Measurements from ENCODE around the gene NBAS. TPM values are rescaled to one million over a fixed set of nuclear protein-coding genes. Genes with fewer than 3 reads are reported as not detected.

The NBAS gene
- total and polyA plus RNA-seq, 2 donors (not counting 1 experiment from before 2014, with no cell fraction given) = 27.0 to 124 TPM

GRCh38 chr2:15511686-15512085 is 49.4 kb downstream of the NBAS start:
- Histone ChIP-seq H3K9ac (ENCODE audit: insufficient read depth, low read length) (no peak overlapping the region), H3K4me2 (ENCODE audit: extremely low read depth, insufficient read depth, low read length) (no peak overlapping the region), H3K36me3 (ENCODE audit: control insufficient read depth, insufficient read depth, low read length) (peaks cover 2% of the 10 kb centered on the region), H3K4me1 (ENCODE audit: control insufficient read depth, extremely low read depth, insufficient read depth, low read length) (no peaks in the 10 kb centered on the region), H3K4me3 (replicated peaks in 1 of 4; ENCODE audit: control extremely low read depth in 1 of 4, insufficient read depth in 1 of 4, low read depth in 3 of 4, low read length in 4 of 4) (no peak overlapping the region), H2AFZ (ENCODE audit: low read length) (no peak overlapping the region), H3K79me2 (ENCODE audit: control insufficient read depth, insufficient read depth, low read length) (no peaks in the 10 kb centered on the region), H3K9me3 (ENCODE audit: control insufficient read depth, insufficient read depth, low read depth, low read length) (no peaks in the 10 kb centered on the region), H3K27ac (ENCODE audit: insufficient read depth, low read length) (no peak overlapping the region), H3K27me3 (ENCODE audit: control insufficient read depth, insufficient read depth, low read length) (no peaks in the 10 kb centered on the region), H4K20me1 (ENCODE audit: control insufficient read depth, extremely low read depth, insufficient read depth, low read length) (no peaks in the 10 kb centered on the region)
- no peak for DNase-seq (ENCODE audit: low read depth in 2 of 2)
- no peak for TF ChIP-seq CTCF (conservative IDR thresholded peaks at IDR 0.05 in 1 of 2, IDR thresholded peaks at IDR 0.05 in 1 of 2; ENCODE audit: low read depth in 1 of 2, low read length in 2 of 2)
- TF ChIP-seq EZH2 (IDR thresholded peaks at IDR 0.05; ENCODE audit: low read length, missing control alignments) = no peak

- DNase-seq (ENCODE audit: low read depth in 2 of 2) = no peak
- Histone ChIP-seq H3K4me2 (ENCODE audit: extremely low read depth, insufficient read depth, low read length) (no peak overlapping the region), H3K27me3 (ENCODE audit: control insufficient read depth, insufficient read depth, low read length) (no peaks in the 10 kb centered on the region), H2AFZ (ENCODE audit: low read length) (no peak overlapping the region), H3K27ac (ENCODE audit: insufficient read depth, low read length) (no peak overlapping the region), H3K4me3 (replicated peaks in 1 of 4; ENCODE audit: control extremely low read depth in 1 of 4, insufficient read depth in 1 of 4, low read depth in 3 of 4, low read length in 4 of 4) (no peak overlapping the region), H4K20me1 (ENCODE audit: control insufficient read depth, extremely low read depth, insufficient read depth, low read length) (no peaks in the 10 kb centered on the region), H3K36me3 (ENCODE audit: control insufficient read depth, insufficient read depth, low read length) (peaks cover 2% of the 10 kb centered on the region), H3K4me1 (ENCODE audit: control insufficient read depth, extremely low read depth, insufficient read depth, low read length) (no peaks in the 10 kb centered on the region), H3K9me3 (ENCODE audit: control insufficient read depth, insufficient read depth, low read depth, low read length) (no peaks in the 10 kb centered on the region), H3K79me2 (ENCODE audit: control insufficient read depth, insufficient read depth, low read length) (no peaks in the 10 kb centered on the region), H3K9ac (ENCODE audit: insufficient read depth, low read length) (no peak overlapping the region)
- TF ChIP-seq EZH2 (IDR thresholded peaks at IDR 0.05; ENCODE audit: low read length, missing control alignments) (no peak), CTCF (conservative IDR thresholded peaks at IDR 0.05 in 1 of 2, IDR thresholded peaks at IDR 0.05 in 1 of 2; ENCODE audit: low read depth in 1 of 2, low read length in 2 of 2) (no peak)
Measured at GRCh38 chr2:15510552-15510951, 50.6 kb downstream of the NBAS start.

- TF ChIP-seq CTCF (conservative IDR thresholded peaks at IDR 0.05 in 1 of 2, IDR thresholded peaks at IDR 0.05 in 1 of 2; ENCODE audit: low read depth in 1 of 2, low read length in 2 of 2) (no peak), EZH2 (IDR thresholded peaks at IDR 0.05; ENCODE audit: low read length, missing control alignments) (no peak)
- Histone ChIP-seq H3K4me1 (ENCODE audit: control insufficient read depth, extremely low read depth, insufficient read depth, low read length) (no peaks in the 10 kb centered on the region), H2AFZ (ENCODE audit: low read length) (no peak overlapping the region), H3K9me3 (ENCODE audit: control insufficient read depth, insufficient read depth, low read depth, low read length) (no peaks in the 10 kb centered on the region), H3K27ac (ENCODE audit: insufficient read depth, low read length) (no peak overlapping the region), H4K20me1 (ENCODE audit: control insufficient read depth, extremely low read depth, insufficient read depth, low read length) (no peaks in the 10 kb centered on the region), H3K9ac (ENCODE audit: insufficient read depth, low read length) (no peak overlapping the region), H3K27me3 (ENCODE audit: control insufficient read depth, insufficient read depth, low read length) (no peaks in the 10 kb centered on the region), H3K36me3 (ENCODE audit: control insufficient read depth, insufficient read depth, low read length) (peaks cover 2% of the 10 kb centered on the region), H3K4me2 (ENCODE audit: extremely low read depth, insufficient read depth, low read length) (no peak overlapping the region), H3K4me3 (replicated peaks in 1 of 4; ENCODE audit: control extremely low read depth in 1 of 4, insufficient read depth in 1 of 4, low read depth in 3 of 4, low read length in 4 of 4) (no peak overlapping the region), H3K79me2 (ENCODE audit: control insufficient read depth, insufficient read depth, low read length) (no peaks in the 10 kb centered on the region)
- DNase-seq (ENCODE audit: low read depth in 2 of 2) = no peak
Measured at GRCh38 chr2:15510131-15510530, 51.0 kb downstream of the NBAS start.
